ENCODE measurements around the gene FGF14.

DNA sequence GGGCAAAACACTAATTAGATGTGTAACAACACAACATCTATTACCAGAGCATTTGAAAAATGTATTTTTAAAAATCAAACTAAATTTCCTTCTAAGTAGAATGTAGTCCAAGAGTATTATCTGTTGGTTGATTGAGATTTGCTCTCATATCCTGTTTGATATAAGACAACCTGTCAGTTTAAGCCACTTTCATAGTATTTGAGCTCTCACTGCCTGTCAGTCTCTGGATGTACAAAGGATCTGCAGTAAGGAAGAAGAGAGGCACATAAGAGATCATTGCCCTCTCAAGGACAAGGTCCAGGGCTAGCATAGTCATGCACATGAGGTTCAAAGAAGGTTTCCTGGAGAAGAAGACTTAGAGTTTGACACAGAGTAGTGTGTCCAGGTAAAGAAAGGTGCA, 57.4 kb downstream of the FGF14 start:
- TF ChIP-seq RAD21 (IDR thresholded peaks at IDR 0.05; ENCODE audit: low read length) (no peak), RCOR1 (IDR thresholded peaks at IDR 0.05; ENCODE audit: insufficient replicate concordance, low read length) (no peak), POLR2A (IDR thresholded peaks at IDR 0.05; ENCODE audit: low read depth, low read length) (no peak), BHLHE40 (IDR thresholded peaks at IDR 0.05; ENCODE audit: low read depth, low read length) (no peak), RFX5 (IDR thresholded peaks at IDR 0.05; ENCODE audit: low read depth, low read length) (no peak), USF2 (IDR thresholded peaks at IDR 0.05; ENCODE audit: low read depth, low read length) (no peak), CEBPB (IDR thresholded peaks at IDR 0.05; ENCODE audit: low read depth, low read length) (no peak), FOS (IDR thresholded peaks at IDR 0.05; ENCODE audit: low read depth, low read length) (no peak), MXI1 (IDR thresholded peaks at IDR 0.05; ENCODE audit: borderline replicate concordance, low read depth, low read length) (no peak), NFE2L2 (IDR thresholded peaks at IDR 0.05; ENCODE audit: low read depth, low read length) (no peak), SMC3 (IDR thresholded peaks at IDR 0.05; ENCODE audit: low read depth, low read length) (no peak)
- TF ChIP-seq, protein P1, sequence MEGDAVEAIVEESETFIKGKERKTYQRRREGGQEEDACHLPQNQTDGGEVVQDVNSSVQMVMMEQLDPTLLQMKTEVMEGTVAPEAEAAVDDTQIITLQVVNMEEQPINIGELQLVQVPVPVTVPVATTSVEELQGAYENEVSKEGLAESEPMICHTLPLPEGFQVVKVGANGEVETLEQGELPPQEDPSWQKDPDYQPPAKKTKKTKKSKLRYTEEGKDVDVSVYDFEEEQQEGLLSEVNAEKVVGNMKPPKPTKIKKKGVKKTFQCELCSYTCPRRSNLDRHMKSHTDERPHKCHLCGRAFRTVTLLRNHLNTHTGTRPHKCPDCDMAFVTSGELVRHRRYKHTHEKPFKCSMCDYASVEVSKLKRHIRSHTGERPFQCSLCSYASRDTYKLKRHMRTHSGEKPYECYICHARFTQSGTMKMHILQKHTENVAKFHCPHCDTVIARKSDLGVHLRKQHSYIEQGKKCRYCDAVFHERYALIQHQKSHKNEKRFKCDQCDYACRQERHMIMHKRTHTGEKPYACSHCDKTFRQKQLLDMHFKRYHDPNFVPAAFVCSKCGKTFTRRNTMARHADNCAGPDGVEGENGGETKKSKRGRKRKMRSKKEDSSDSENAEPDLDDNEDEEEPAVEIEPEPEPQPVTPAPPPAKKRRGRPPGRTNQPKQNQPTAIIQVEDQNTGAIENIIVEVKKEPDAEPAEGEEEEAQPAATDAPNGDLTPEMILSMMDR (conservative IDR thresholded peaks at IDR 0.05; ENCODE audit: low read depth, low read length): no peak
- TF ChIP-seq, protein P2, sequence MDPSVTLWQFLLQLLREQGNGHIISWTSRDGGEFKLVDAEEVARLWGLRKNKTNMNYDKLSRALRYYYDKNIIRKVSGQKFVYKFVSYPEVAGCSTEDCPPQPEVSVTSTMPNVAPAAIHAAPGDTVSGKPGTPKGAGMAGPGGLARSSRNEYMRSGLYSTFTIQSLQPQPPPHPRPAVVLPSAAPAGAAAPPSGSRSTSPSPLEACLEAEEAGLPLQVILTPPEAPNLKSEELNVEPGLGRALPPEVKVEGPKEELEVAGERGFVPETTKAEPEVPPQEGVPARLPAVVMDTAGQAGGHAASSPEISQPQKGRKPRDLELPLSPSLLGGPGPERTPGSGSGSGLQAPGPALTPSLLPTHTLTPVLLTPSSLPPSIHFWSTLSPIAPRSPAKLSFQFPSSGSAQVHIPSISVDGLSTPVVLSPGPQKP (IDR thresholded peaks at IDR 0.05; ENCODE audit: borderline replicate concordance, low read depth, low read length): no peak

All from IMR-90 (cell line).